Fibroblast of the aortic adventitia (primary cell): ENCODE measurements around the gene SPEG. TPM values are rescaled to one million over a fixed set of nuclear protein-coding genes. Genes with fewer than 3 reads are reported as not detected.

ENCODE experiments used
- DNase-seq: peaks from one replicate; pipeline ENCODE4 v3.0.0-alpha.2; 2010; ENCODE audit warnings: low read depth
- H3K4me3 ChIP-seq: 2 replicates; pipeline ENCODE4 v1.5.1; 2011; ENCODE audit warnings: low read depth, mild to moderate bottlenecking, control low read depth, low read length, moderate library complexity
- total RNA-seq: library from RNA; depleted of rRNA; stranded (reverse); fragments of >200 nt; gene quantifications from 2 replicates; pipeline ENCODE4 v1.2.3, GENCODE V29; 2012; ENCODE audit warnings: low replicate concordance
- TF ChIP-seq, protein P1 (sequence below): IDR thresholded peaks from 2 replicates; pipeline ENCODE4 v1.5.1; 2011; ENCODE audit warnings: mild to moderate bottlenecking, low read length, control low read depth, inconsistent platforms; ENCODE audit not compliant: insufficient read depth

The SPEG gene
- total RNA-seq, 1 donor, result 22.7 TPM

DNA sequence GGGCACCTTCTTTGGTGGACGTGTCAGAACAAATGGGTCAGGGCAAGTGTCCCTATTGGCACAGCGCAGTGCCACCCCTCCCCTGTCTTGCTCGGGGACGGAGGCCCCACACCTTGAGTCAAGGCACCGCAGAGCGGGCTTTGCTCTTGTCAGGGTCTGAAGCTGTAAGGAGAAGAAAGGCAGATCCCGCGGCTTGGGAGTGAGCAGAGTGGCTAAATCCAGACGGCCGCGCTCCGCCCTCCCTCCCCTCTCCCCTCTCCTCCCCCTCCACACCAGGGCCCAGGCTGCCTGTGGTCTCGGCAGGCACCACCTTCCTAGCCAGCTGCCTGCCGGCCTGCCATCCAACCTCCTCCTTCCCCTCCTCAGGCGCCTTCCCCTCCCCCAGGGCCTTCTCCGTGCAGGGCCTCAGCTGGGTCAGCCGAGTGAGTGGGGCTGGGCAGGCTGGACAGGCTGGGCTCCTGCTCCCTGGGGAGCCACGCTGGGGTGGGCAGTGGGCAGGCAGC, 25.8 kb downstream of the SPEG start:
- TF ChIP-seq, protein P1, sequence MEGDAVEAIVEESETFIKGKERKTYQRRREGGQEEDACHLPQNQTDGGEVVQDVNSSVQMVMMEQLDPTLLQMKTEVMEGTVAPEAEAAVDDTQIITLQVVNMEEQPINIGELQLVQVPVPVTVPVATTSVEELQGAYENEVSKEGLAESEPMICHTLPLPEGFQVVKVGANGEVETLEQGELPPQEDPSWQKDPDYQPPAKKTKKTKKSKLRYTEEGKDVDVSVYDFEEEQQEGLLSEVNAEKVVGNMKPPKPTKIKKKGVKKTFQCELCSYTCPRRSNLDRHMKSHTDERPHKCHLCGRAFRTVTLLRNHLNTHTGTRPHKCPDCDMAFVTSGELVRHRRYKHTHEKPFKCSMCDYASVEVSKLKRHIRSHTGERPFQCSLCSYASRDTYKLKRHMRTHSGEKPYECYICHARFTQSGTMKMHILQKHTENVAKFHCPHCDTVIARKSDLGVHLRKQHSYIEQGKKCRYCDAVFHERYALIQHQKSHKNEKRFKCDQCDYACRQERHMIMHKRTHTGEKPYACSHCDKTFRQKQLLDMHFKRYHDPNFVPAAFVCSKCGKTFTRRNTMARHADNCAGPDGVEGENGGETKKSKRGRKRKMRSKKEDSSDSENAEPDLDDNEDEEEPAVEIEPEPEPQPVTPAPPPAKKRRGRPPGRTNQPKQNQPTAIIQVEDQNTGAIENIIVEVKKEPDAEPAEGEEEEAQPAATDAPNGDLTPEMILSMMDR, result no peak
- no peak overlapping the region for H3K4me3 ChIP-seq
- DNase-seq, result peak; percentile 80

DNA sequence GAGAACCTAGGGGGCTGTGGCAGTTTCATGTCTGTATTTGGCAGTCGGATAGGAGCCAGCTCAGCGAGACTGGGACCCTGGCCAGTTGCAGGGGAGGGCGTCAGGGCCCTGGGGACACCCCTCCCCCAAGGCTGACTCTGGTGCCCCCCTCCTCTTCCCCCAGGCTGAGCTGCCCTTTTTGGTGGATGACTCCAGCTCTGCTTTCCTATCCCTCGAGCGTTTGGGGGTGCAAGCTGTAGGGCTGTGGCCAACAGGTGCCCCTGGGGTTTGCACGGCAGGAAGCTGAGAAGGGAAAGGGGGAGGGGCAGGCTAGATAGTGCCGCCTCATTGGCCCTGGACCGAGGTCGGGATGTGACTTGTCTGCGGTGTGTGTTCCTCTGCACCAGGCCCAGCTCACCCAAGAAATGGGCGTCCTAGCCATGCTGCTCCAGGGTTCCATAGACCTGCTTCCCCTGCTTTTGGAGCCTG, 26.4 kb downstream of the SPEG start:
- TF ChIP-seq, protein P1, result no peak
- H3K4me3 ChIP-seq, result no peak overlapping the region
- DNase-seq, result peak; percentile 39

DNA sequence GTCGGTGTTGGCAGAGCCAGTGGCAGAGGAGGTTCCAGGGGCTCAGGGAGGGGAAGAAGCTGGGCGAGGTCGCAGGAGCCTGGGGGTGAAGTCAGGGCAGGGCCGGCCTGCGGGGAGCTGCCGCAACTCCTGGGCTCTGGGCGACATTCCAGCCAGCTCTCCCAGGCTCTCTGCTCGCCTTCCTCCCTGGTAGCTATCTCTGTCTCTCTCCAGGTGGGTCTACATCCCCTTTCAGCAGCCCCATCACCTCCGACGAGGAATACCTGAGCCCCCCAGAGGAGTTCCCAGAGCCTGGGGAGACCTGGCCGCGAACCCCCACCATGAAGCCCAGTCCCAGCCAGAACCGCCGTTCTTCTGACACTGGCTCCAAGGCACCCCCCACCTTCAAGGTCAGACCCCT, 27.0 kb downstream of the SPEG start:
- TF ChIP-seq, protein P1, result no peak
- no peak overlapping the region for H3K4me3 ChIP-seq
- no peak for DNase-seq

DNA sequence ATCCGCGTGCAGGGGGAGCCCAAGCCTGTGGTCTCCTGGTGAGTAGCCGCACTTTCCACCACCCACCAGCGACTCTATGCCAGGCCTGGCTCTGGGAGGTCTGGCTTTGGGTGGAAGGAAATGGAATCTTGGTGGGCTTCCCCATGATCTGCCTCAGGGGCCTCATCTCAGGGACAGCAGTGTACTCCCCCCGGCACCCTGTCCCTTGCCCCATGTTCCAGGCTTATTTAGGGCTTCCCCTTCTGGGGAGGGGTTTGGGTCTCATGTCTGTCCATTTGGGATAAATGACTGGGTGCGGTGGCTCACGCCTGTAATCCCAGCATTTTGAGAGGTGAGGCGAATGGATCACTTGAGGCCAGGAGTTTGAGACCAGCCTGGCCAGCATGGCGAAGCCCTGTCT, 27.7 kb downstream of the SPEG start:
- TF ChIP-seq, protein P1, result no peak
- no peak for DNase-seq
- H3K4me3 ChIP-seq, result no peak overlapping the region

DNA sequence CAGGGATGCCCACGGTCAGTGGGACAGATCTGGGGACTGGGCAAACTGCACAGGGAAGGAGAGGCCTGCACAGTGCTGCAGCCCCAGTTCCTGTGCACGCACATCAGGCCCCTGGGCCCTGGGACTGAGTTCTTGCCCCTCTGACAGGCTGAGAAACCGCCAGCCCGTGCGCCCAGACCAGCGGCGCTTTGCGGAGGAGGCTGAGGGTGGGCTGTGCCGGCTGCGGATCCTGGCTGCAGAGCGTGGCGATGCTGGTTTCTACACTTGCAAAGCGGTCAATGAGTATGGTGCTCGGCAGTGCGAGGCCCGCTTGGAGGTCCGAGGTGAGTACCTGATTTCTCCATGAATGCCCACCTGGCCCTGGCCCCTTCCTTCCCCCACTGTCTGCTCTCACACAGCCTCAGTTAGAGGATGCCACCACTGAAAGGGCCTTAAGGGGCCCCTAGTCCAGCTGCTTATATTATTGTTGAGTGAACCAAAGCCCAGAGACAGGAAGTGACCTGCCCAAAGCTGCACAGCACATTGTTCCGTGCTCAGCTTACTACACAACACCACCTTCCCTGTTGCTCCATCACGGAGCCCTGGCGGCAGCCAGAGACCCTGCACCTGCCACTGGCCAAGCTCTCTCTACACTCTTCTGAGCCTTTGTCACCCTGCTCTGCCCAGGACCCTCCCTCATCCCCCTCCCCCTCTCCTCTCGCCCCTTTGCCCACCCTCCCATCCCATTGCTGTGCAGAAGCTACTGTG, 29.8 kb downstream of the SPEG start:
- TF ChIP-seq, protein P1, result no peak
- DNase-seq, result no peak
- H3K4me3 ChIP-seq, result no peak overlapping the region

DNA sequence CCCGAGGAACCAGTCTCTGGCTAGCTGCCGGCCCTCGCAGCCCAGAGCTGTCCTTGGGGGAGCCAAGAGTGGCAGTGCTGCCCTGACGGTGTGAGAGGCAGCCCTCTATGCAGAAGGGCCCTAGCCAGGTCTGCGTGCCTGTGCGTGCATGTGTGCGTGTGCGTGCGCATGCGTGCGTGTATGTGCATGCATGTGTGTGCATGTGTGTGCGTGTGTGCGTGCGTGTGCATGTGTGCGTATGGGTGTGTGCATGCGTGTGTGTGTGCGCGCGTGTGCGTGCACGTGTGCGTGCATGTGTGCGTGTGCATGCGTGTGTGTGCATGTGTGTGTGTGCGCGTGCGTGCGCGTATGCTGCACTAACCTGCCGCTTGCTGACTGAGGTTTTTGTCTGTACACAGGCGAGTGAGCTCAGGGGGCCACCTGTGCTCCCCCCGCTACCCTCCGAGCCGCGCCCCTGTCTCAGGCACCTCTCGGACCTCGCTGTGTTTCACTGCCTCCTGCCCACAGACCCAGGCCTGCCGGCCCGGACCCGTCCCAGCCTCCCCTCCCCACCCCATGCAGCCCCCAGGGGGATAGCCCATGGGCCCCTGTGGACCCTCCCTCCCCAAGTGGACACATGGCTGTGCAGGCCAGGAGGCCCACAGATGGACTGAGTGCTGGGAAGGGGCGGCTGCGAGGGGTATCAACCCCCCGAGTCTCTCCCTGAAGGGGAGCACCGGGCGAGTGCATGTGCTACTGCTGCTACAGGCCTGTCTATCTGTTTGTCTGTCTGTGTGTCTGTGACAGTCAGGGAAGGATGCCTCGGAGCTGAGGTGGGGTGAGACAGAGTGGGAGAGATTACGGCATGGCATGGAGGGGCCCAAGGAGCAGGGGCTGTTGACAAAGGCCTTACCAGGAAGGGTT, 31.3 kb downstream of the SPEG start:
- DNase-seq, result no peak
- TF ChIP-seq, protein P1, result no peak
- no peak overlapping the region for H3K4me3 ChIP-seq
